PC-3 (cell line): ENCODE data around the gene KCTD16.

Source experiments
- EZH2 ChIP-seq: fragments of 300-600 bp; sonication (generic); IDR thresholded peaks from one replicate; pipeline ENCODE4 v1.6.1; 2017; ENCODE audit warnings: antibody characterized with exemption, mild to moderate bottlenecking, low read length; ENCODE audit not compliant: unreplicated experiment
- EZH2phosphoT487 ChIP-seq: fragments of 300-600 bp; sonication (generic); IDR thresholded peaks from 2 replicates; pipeline ENCODE4 v1.6.1; 2018; ENCODE audit warnings: mild to moderate bottlenecking, antibody characterized with exemption, low read length, borderline replicate concordance
- TF ChIP-seq, protein P1 (sequence below): fragments of 300-600 bp; sonication (generic); conservative IDR thresholded peaks from 2 replicates; pipeline ENCODE4 v1.5.1; 2017; ENCODE audit warnings: antibody characterized with exemption, low read depth, mild to moderate bottlenecking, low read length

DNA sequence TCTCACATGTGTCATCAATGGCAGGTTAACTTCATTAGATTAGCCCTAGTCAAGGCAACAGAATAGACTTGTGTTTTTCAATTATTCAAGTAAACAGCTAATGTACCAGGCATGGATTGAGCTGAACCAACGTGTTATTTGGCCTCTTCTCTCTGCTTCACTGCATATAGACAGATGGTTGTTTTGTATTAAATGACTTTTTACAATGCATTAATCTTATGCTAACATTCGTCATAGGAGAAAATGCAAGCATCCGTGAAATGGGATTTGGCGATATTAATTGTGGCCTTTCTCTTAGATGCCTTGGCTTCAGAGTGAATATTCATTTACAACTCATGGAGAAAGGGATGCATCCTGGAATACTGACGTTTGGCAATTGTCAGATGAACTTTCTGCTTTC, 208.0 kb downstream of the KCTD16 start:
- TF ChIP-seq, protein P1, sequence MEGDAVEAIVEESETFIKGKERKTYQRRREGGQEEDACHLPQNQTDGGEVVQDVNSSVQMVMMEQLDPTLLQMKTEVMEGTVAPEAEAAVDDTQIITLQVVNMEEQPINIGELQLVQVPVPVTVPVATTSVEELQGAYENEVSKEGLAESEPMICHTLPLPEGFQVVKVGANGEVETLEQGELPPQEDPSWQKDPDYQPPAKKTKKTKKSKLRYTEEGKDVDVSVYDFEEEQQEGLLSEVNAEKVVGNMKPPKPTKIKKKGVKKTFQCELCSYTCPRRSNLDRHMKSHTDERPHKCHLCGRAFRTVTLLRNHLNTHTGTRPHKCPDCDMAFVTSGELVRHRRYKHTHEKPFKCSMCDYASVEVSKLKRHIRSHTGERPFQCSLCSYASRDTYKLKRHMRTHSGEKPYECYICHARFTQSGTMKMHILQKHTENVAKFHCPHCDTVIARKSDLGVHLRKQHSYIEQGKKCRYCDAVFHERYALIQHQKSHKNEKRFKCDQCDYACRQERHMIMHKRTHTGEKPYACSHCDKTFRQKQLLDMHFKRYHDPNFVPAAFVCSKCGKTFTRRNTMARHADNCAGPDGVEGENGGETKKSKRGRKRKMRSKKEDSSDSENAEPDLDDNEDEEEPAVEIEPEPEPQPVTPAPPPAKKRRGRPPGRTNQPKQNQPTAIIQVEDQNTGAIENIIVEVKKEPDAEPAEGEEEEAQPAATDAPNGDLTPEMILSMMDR = no peak
- no peak for TF ChIP-seq EZH2
- TF ChIP-seq EZH2phosphoT487 = no peak
